Measurements from ENCODE around the gene UBAC2. TPM values are rescaled to one million over a fixed set of nuclear protein-coding genes. Genes with fewer than 3 reads are reported as not detected.

The UBAC2 gene
- total RNA-seq, 4 donors from 2014 or later = 67.3 to 111 (median 93.8) TPM

DNA sequence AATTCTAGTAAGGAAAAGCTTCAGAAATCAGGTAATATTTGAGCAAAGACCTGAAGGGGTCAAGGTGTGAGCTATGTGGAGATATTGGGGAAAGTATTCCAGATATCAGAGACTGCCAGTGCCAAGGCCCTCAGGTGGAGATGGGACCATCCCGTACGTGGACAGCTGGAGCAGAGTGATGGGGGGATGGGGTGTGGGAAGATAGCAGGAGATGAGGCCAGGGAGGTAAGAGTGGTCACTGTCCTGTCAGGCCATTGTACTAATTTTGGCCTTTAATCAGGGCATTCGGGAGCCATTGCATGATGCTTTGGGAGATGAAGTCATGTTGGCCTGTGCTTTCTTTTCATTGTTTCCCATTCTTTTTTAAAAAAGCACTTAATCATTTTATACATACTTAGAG, 70.6 kb downstream of the UBAC2 start:
- Histone ChIP-seq H3K9me3 (no peaks in the 10 kb centered on the region), H3K36me3 (peaks cover 5% of the 10 kb centered on the region), H3K4me3 (no peak overlapping the region), H3K4me1 (peaks cover 8% of the 10 kb centered on the region), H3K27me3 (no peaks in the 10 kb centered on the region), H3K27ac (no peak overlapping the region)
- WGBS = 77% methylated on average over 3 of the region's 3 CpGs
- TF ChIP-seq EP300 (IDR thresholded peaks at IDR 0.05) = no peak
- no peak for TF ChIP-seq POLR2A (IDR thresholded peaks at IDR 0.05)
- TF ChIP-seq POLR2AphosphoS5 (IDR thresholded peaks at IDR 0.05) = no peak
- no peak for TF ChIP-seq CTCF (IDR thresholded peaks at IDR 0.05)
- DNase-seq (ENCODE audit: low spot score in 2 of 2) = no peak

GRCh38 chr13:99272481-99272880, 71.8 kb downstream of the UBAC2 start:
- TF ChIP-seq POLR2AphosphoS5 (IDR thresholded peaks at IDR 0.05) (no peak), EP300 (IDR thresholded peaks at IDR 0.05) (no peak), CTCF (IDR thresholded peaks at IDR 0.05) (no peak), POLR2A (IDR thresholded peaks at IDR 0.05) (no peak)
- no peaks in the 10 kb centered on the region for H3K9me3 ChIP-seq
- no peak for DNase-seq (ENCODE audit: low spot score in 2 of 2)
- H3K27me3 ChIP-seq = no peaks in the 10 kb centered on the region
- H3K4me3 ChIP-seq = no peak overlapping the region
- WGBS = 93% methylated on average over 2 of the region's 2 CpGs
- H3K4me1 ChIP-seq = peaks cover 8% of the 10 kb centered on the region
- no peak overlapping the region for H3K27ac ChIP-seq
- peaks cover 5% of the 10 kb centered on the region for H3K36me3 ChIP-seq

GRCh38 chr13:99273128-99273527, 72.5 kb downstream of the UBAC2 start:
- Histone ChIP-seq H3K27ac (no peak overlapping the region), H3K4me1 (peaks cover 8% of the 10 kb centered on the region), H3K36me3 (peaks cover 5% of the 10 kb centered on the region), H3K9me3 (no peaks in the 10 kb centered on the region), H3K27me3 (no peaks in the 10 kb centered on the region), H3K4me3 (no peak overlapping the region)
- DNase-seq (ENCODE audit: low spot score in 2 of 2) = no peak
- TF ChIP-seq EP300 (IDR thresholded peaks at IDR 0.05) (no peak), POLR2AphosphoS5 (IDR thresholded peaks at IDR 0.05) (no peak), CTCF (IDR thresholded peaks at IDR 0.05) (no peak), POLR2A (IDR thresholded peaks at IDR 0.05) (no peak)
- WGBS = 98% methylated on average over 2 of the region's 2 CpGs

- Histone ChIP-seq H3K4me1 (peaks cover 5% of the 10 kb centered on the region), H3K9me3 (no peaks in the 10 kb centered on the region), H3K36me3 (peaks cover 5% of the 10 kb centered on the region), H3K27ac (no peak overlapping the region), H3K4me3 (no peak overlapping the region), H3K27me3 (no peaks in the 10 kb centered on the region)
- DNase-seq (ENCODE audit: low spot score in 2 of 2) = no peak
- TF ChIP-seq POLR2AphosphoS5 (IDR thresholded peaks at IDR 0.05) = no peak
- TF ChIP-seq EP300 (IDR thresholded peaks at IDR 0.05) = no peak
- WGBS = 25% methylated on average over 1 of the region's 1 CpG
Measured at GRCh38 chr13:99275093-99275469, 74.4 kb downstream of the UBAC2 start.

GRCh38 chr13:99276706-99277105, 76.1 kb downstream of the UBAC2 start:
- WGBS = 85% methylated on average over 2 of the region's 2 CpGs
- Histone ChIP-seq H3K4me1 (peaks cover 13% of the 10 kb centered on the region), H3K27ac (no peak overlapping the region), H3K4me3 (no peak overlapping the region), H3K27me3 (no peaks in the 10 kb centered on the region), H3K9me3 (no peaks in the 10 kb centered on the region), H3K36me3 (peaks cover 5% of the 10 kb centered on the region)
- TF ChIP-seq CTCF (IDR thresholded peaks at IDR 0.05) = no peak
- TF ChIP-seq POLR2A (IDR thresholded peaks at IDR 0.05) = no peak
- TF ChIP-seq EP300 (IDR thresholded peaks at IDR 0.05) = no peak
- DNase-seq (ENCODE audit: low spot score in 2 of 2) = no peak

DNA sequence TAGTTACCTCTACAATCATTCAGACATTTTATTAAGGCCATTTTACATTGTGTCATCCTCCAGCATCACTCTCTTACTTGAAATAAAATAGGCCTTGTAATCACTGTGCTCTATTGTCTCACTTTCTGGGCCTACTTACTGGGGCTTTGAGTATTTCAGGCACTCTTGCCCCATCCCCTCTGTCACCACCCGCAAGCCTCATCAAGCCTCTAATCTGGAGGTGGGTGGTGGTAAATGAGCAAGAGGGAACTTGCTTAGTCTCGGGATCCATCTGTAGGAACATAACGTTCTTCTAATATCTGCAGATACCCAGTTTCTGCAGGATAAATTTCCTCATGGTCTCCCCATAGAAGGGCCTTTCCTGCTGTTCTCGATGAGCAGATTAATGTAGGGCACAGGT, 77.0 kb downstream of the UBAC2 start:
- H3K27me3 ChIP-seq = no peaks in the 10 kb centered on the region

More for the DNA sequence above, 77.0 kb downstream of the UBAC2 start:
- no peaks in the 10 kb centered on the region for H3K9me3 ChIP-seq
- no peak overlapping the region for H3K27ac ChIP-seq
- peaks cover 5% of the 10 kb centered on the region for H3K36me3 ChIP-seq
- no peak overlapping the region for H3K4me3 ChIP-seq
- TF ChIP-seq POLR2A (IDR thresholded peaks at IDR 0.05) = no peak
- no peak for TF ChIP-seq EP300 (IDR thresholded peaks at IDR 0.05)
- TF ChIP-seq POLR2AphosphoS5 (IDR thresholded peaks at IDR 0.05) = no peak
- TF ChIP-seq CTCF (IDR thresholded peaks at IDR 0.05) = no peak
- 87% methylated on average over 4 of the region's 4 CpGs for WGBS
- DNase-seq (ENCODE audit: low spot score in 2 of 2) = no peak
- peaks cover 23% of the 10 kb centered on the region for H3K4me1 ChIP-seq

Measured in suprapubic skin (tissue), 4 donors.